CD4-positive, alpha-beta T cell treated with Interleukin-12 subunit alpha and Interleukin-12 subunit beta, for 1 hour (primary cell): Measurements from ENCODE around the gene EPHA5.

ENCODE experiments used
- DNase-seq: peaks from one replicate; pipeline ENCODE4 v3.0.0-alpha.2; 2020

EPHA5 gene

GRCh38 chr4:65623506-65623905, 46.8 kb downstream of the EPHA5 start:
- no peak for DNase-seq

- DNase-seq = no peak
Measured at GRCh38 chr4:65617416-65617815, 52.9 kb downstream of the EPHA5 start.

GRCh38 chr4:65604515-65604914, 65.8 kb downstream of the EPHA5 start:
- DNase-seq = no peak

GRCh38 chr4:65600656-65601055, 69.6 kb downstream of the EPHA5 start:
- DNase-seq = no peak

- no peak for DNase-seq
Measured at GRCh38 chr4:65599340-65599739, 70.9 kb downstream of the EPHA5 start.

- no peak for DNase-seq
Measured at GRCh38 chr4:65597697-65598096, 72.6 kb downstream of the EPHA5 start.

- DNase-seq = no peak
Measured at GRCh38 chr4:65592089-65592488, 78.2 kb downstream of the EPHA5 start.

GRCh38 chr4:65589921-65590320, 80.4 kb downstream of the EPHA5 start:
- DNase-seq = no peak

GRCh38 chr4:65589331-65589730, 81.0 kb downstream of the EPHA5 start:
- no peak for DNase-seq

GRCh38 chr4:65580551-65580950, 89.7 kb downstream of the EPHA5 start:
- DNase-seq = no peak

- DNase-seq = no peak
Measured at GRCh38 chr4:65566473-65566872, 103.8 kb downstream of the EPHA5 start.

- DNase-seq = no peak
Measured at GRCh38 chr4:65561164-65561563, 109.1 kb downstream of the EPHA5 start.

GRCh38 chr4:65559270-65559669, 111.0 kb downstream of the EPHA5 start:
- DNase-seq = no peak

- no peak for DNase-seq
Measured at GRCh38 chr4:65552057-65552456, 118.2 kb downstream of the EPHA5 start.

GRCh38 chr4:65550500-65550899, 119.8 kb downstream of the EPHA5 start:
- DNase-seq = no peak

- DNase-seq = no peak
Measured at GRCh38 chr4:65546882-65547416, 123.3 kb downstream of the EPHA5 start.

- no peak for DNase-seq
Measured at GRCh38 chr4:65538571-65538970, 131.7 kb downstream of the EPHA5 start.

- no peak for DNase-seq
Measured at GRCh38 chr4:65535113-65535512, 135.2 kb downstream of the EPHA5 start.

- no peak for DNase-seq
Measured at GRCh38 chr4:65521666-65522065, 148.6 kb downstream of the EPHA5 start.

GRCh38 chr4:65515646-65516045, 154.6 kb downstream of the EPHA5 start:
- DNase-seq = no peak

- no peak for DNase-seq
Measured at GRCh38 chr4:65510976-65511375, 159.3 kb downstream of the EPHA5 start.

- no peak for DNase-seq
Measured at GRCh38 chr4:65508168-65508567, 162.1 kb downstream of the EPHA5 start.

GRCh38 chr4:65502131-65502701, 168.1 kb downstream of the EPHA5 start:
- DNase-seq = no peak

GRCh38 chr4:65498606-65499005, 171.7 kb downstream of the EPHA5 start:
- DNase-seq = no peak

GRCh38 chr4:65495439-65495838, 174.8 kb downstream of the EPHA5 start:
- DNase-seq = no peak
